GM12872 (cell line): ENCODE measurements around the gene MCTP1.

ENCODE experiments used
- TF ChIP-seq, protein P1 (sequence below): IDR thresholded peaks from 3 replicates; pipeline ENCODE4 v1.5.1; 2011; ENCODE audit warnings: low read depth, mild to moderate bottlenecking, low read length, moderate library complexity; ENCODE audit not compliant: insufficient read depth

The MCTP1 gene

DNA sequence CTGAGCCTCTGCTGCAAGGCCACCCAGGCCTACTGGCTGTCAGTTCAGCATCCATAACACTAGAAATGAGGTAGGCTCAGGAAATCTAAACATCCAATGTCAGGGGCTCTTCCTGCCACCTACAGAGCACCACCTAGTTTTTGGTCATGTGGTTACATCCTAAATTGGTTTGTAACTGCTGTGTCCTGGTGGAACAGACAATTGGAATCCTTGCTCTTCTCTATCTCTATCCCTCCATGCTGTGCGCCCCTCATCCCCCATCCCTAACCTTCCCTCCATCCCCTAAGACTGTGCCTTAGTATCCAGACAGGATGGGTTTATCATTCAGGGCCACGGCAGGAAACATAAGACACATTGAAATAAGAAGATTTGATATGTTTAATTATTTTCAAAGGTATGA, 11.4 kb upstream of the MCTP1 start:
- TF ChIP-seq, protein P1, sequence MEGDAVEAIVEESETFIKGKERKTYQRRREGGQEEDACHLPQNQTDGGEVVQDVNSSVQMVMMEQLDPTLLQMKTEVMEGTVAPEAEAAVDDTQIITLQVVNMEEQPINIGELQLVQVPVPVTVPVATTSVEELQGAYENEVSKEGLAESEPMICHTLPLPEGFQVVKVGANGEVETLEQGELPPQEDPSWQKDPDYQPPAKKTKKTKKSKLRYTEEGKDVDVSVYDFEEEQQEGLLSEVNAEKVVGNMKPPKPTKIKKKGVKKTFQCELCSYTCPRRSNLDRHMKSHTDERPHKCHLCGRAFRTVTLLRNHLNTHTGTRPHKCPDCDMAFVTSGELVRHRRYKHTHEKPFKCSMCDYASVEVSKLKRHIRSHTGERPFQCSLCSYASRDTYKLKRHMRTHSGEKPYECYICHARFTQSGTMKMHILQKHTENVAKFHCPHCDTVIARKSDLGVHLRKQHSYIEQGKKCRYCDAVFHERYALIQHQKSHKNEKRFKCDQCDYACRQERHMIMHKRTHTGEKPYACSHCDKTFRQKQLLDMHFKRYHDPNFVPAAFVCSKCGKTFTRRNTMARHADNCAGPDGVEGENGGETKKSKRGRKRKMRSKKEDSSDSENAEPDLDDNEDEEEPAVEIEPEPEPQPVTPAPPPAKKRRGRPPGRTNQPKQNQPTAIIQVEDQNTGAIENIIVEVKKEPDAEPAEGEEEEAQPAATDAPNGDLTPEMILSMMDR = no peak

DNA sequence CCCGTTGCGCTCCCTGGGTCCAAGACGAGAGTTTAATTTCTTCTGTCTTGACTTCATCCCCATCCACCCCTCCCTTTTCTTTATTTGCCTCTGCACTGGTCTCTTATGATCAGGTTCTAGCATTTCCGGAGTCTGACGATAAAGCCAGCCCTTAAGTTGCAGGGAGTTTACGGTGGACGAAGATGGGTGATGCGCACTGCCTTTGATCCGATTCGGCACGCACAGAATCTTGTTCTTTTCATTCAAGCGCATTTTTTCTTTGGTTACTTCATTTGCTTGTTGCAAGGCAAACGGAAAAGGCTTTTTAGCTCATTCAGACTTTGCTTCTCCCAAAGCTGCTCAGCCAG, 488 bp upstream of the MCTP1 start:
- TF ChIP-seq, protein P1 = no peak

DNA sequence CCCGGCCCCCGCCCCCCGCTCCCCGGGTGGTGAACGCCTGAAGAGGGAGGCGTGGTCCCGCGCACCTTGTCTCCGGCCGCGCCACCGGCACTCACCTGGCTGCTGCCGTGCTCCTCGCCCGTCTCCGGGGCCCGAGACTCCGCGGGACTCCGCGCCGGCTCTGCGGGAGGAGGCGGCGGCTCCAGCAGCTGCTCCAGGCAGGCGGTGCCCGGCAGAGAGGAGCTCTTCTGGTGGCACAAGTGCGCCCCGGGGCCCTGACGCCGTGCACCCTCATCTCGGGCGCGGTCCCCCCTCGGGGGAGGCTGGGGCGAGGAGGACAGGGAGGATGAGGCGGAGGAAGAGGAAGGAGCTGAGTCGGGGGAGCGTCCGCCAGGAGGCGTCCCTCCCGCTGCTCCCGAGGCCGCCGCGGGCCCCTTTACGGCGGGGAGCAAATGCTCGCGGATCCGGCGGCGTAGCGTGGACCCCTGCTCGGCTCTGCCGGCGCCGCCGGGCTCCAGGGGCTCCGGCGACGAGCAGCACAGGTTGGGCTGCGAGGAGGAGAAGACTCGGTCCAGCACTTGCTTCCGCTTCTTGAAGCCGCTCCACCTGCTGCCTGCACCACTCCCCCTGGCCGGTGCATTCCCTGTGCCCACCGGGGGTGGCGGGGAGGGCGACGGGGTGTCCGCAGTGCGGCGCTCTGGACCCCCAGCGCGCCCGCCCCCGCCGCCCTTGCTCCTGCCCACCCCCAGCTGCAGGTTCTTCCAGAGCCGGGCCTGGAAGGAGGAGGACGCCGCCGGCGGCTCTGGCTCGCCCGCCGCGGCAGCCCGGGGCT, 928 bp downstream of the MCTP1 start:
- TF ChIP-seq, protein P1 = peak; percentile 56

DNA sequence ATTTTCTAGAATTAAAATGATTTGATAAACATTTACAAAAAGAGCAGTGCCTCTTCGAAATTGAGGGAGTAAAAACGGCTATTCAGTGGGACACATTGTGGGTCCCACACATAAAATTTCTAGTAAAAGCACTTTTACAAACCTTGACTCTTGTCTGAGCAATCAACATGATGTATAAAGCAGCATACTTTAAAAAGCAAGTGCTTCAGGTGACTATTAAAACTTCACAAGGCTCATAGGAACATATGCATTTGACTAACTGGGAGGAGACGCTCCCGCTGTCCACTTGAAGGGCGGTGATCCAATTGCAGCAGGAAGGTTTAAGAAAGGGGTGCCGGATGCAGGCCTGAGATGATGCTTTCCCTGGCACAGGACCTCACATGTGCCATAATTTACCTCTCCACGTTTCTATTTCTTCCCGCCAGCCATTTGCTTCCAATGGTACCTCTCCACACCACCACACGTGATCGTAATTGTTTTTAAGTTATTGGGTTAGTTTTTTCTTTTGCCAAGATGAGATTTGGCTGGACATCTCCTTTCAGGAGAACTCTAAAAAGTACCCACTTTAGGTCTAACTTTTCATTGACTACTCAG, 1.8 kb downstream of the MCTP1 start:
- TF ChIP-seq, protein P1 = no peak

DNA sequence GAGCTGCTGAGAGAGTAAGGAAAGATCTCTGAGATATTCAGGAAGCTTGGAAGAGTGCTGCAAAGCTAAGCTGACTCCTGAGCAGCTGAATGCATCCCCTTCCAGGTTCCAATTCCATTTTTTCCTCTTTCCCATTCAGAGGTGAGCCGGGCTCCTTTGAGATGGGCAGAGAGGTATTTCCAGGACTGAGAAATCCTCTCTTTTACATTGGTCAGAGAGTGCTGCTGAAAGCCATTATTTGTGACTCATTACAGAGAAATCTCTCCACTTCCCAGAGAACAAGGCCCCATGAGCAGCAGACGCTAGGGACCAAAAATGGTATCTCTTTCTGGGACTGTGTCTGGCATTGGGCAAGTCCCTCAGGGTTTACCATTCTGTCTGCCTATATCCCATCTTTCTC, 3.7 kb downstream of the MCTP1 start:
- TF ChIP-seq, protein P1 = no peak

DNA sequence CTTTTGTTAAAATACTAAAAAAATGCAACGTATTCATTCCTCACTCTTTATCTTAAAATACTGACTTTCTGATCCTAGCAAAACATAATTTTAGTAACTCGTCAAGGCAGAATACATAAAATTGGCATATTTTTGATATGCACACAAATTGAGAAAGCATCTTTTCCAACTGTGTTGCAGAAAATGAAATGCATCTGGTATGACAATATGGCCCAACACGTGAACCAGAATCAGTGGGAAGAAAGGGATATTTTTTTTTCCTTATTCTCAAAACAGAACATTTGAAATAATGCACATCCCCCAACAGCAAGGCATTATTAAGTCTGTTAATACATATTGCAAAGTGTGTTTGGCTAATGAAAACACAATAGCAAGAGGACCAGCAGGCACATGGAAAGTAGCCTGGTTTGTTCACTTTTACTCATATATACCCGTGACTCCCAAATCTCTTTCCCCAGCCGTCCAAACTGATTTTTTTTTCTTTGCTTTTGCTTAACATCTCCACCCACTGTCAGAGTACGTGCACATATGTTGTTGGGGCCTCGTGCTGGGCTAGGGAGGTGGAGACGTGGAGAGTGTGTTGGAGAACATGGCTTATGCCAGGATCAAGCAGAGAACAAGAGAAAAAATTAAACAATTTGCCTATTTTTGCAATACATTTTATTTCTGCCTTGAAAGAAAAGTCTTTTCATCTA, 4.3 kb downstream of the MCTP1 start:
- TF ChIP-seq, protein P1 = no peak

DNA sequence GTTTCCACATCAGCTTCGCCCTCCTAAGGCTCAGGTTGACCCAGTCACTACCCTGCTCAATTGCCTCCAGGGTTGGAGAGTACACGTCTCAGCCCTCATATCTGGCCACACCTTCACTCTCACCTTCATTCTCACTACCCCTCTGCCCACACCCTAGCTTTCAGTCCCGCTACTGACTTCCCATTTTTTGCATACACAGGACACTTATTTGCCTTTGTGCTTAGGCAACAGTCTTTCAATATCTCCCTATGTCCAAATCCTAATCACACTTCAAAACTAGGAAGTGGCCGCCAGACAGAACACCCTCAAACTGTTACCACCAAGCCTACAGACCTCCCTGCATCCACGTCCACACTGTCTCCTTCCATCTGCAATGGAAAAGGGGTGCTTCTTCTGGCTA, 10.9 kb downstream of the MCTP1 start:
- TF ChIP-seq, protein P1 = no peak
